Midbrain (tissue), 1 donor: Measurements from ENCODE around the gene DNAH5.
"Not testable (repeated sequence)": the region's sequence is repeated elsewhere in the genome, so short reads cannot be mapped to it uniquely, and the experiment has no call there.

ENCODE experiments used
- DNase-seq: peaks from one replicate; lab custom pipeline; 2025; lab: John Stamatoyannopoulos, UW

The DNAH5 gene

DNA sequence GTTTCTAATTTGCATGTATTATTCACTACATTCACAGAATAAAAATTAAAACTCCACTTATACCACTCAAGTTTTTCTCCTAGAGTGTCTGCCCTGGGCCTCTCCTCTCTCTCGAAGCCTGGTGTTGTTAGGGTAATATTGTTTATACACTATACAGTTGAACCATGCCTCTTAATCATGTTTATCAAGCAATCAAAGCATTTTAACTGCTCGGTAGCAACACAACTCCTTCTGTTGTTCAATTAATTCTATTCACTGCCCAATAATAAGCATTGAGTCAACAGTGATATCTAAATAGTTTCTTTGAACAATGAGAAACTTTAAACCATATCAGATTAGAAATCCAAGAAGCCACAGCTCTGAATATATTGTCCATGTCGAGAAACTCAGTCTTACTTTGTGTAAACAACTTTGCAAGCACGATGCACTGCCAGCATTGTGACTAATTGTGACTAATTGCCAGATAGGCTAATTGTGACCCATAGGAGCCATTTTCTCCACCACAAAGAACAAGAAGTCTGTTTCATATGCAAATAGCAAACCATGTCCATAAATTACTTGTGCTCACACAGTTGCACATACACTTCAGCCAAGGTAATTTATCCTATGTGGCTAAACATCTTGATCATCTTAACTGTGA is at the start of gene DNAH5:
TSS of gene DNAH5 (minus strand) at position 129 of the 640 bp plus-strand sequence. CDS start 250 bp downstream, outside the sequence.
- DNase-seq, result no peak

DNA sequence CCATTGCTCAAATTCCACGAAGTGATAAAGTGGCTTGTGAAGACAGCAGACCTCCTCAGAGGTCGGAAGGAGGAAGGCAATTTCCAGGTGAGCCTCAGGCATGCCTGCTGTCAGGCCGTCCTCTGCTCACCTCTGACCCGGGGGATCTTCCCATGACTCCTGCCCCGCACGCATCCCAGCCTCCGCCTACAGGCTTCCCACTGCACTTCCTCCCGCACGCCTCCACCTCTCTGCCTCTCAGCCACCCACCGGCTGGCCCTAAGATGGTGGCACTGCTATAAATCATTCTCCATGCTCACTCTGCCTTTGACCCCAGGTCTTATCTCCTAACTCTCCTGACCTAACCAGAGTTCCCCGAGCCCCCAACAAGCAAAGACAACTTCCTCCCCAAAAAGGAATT is 49.4 kb upstream of the DNAH5 start:
- no peak for DNase-seq

DNA sequence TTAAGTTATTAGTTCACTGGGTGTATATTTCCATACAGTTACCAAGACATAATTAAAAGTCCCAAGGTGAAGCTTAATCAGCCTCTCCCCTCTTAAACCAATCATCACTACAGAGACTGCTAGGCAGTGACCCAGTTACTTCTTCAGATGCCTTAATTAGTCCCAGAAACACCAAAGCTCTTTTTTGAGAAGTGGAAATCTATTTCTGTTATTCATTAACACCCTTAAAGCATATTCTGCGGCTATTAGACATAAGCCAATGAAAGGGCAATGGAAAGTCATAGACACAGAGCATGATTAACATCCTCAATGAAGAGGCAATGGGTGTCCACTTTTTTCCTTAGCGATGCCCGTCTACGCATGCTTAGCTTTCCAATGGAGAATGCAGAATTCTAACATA is 48.3 kb upstream of the DNAH5 start:
- DNase-seq, result no peak

- no peak for DNase-seq
Measured at GRCh38 chr5:13991365-13991764, 46.9 kb upstream of the DNAH5 start.

- no peak for DNase-seq
Measured at GRCh38 chr5:13990896-13991295, 46.4 kb upstream of the DNAH5 start.

GRCh38 chr5:13989832-13990231 is 45.3 kb upstream of the DNAH5 start:
- DNase-seq, result no peak

GRCh38 chr5:13987843-13988464 is 43.5 kb upstream of the DNAH5 start:
- peak; percentile 14 for DNase-seq

DNA sequence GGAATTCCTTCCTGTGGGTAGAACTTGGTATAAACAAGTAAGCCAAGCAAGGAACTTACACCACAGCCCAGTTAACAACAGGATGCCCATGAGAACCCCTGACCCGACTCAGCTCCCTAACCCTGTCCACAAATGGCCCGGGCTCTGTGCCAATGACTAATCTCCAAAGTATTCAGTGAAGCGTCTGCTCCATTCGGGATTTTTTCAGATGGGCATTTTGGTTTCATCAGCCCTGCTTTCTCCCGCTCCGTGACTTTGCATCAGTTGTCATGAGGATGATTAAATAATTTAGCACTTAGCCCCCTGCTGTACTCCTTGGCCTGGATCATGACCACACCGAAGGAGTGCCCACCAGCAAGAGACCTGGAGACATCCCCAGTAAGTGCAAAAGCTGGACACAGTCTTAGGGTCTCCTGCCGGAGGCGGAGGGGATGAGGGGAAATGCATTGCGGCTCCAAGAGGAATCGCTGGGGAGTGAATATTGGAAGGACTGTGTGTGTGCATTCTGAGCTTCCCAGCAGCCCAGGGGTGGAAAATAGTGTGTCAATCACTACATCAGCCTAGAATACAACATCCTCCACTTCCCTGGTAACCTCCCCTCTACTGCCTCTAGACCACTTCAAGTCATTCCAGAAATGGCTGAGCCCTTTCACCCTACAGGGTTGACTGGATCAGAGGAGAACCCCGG is 41.4 kb upstream of the DNAH5 start:
- no peak for DNase-seq

- DNase-seq, result not testable (repeated sequence)
Measured at GRCh38 chr5:13984888-13985287, 40.4 kb upstream of the DNAH5 start.

GRCh38 chr5:13976867-13977830 is 32.7 kb upstream of the DNAH5 start:
- DNase-seq, result no peak

- no peak for DNase-seq
Measured at GRCh38 chr5:13976223-13976622, 31.7 kb upstream of the DNAH5 start.

GRCh38 chr5:13975246-13975645 is 30.8 kb upstream of the DNAH5 start:
- DNase-seq, result no peak

GRCh38 chr5:13973724-13974123 is 29.2 kb upstream of the DNAH5 start:
- no peak for DNase-seq

GRCh38 chr5:13972029-13972428 is 27.5 kb upstream of the DNAH5 start:
- DNase-seq, result no peak

DNA sequence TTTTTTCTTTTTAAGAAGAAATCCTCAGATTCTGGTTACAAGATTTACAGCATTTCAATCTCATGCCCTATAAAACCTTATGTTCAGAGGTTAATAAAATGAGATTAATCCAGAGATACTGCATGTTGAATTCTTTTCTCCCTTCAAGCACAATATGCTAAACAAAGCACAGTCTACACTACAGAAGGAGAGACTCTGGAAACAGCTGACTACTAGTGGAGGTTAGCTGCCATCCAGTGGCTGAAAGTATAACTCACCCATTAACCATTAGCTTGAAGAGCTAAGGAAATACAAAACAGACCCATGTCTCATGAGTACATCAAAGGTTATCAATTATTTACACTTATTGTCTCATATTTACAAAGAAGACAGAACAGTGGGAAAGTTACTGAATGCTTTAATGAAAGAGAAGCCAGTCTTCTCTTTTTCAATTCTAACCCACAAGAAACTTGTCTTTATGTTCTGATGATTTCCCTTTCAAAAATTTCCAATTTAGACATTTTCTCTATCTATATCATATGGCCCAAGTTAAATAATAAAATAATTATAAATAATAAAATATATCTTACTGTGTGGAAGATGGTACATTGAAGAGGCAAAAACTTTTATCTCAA is 12.7 kb upstream of the DNAH5 start:
- DNase-seq, result peak; percentile 52

DNA sequence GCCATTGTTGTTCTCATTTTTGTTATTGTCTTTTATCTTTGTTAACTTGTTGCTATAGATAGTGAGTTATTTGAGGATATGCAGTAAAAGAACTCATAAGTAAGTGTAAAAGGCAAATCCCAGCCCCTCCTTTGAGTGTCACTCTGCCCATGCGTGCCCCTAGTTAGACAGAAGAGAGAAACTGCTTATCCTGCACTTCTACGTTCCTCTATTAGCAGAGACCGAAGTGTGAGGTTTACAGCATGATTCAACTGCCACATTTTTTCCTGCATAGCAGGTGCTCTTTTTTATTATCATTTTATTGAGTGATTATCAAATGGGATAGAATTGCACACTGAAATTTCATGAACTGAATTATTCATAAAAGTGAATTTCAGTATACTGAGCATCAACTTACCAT is 12.0 kb upstream of the DNAH5 start:
- peak; percentile 5 for DNase-seq

- DNase-seq, result no peak
Measured at GRCh38 chr5:13955896-13956295, 11.4 kb upstream of the DNAH5 start.

DNA sequence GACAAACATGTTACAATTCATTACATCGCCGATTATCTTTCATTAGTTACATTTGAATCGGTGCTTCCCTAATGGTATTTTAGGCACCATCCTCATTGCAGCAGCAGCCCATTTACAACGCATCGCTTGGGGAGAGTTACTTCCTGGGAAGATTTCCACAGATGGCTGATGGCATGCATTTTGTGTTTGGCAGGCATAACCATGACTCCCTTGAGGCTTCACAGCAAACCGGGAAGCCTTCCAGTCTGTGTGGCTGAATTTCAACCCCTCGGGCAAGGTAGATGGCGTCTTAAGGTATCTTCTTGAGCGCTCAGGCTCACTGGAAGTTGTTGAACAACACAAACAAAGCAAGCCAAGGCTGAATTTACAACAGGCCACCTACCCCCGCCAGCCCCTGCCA is 1.6 kb upstream of the DNAH5 start:
- DNase-seq, result no peak

- no peak for DNase-seq
Measured at GRCh38 chr5:13945271-13945670, 783 bp upstream of the DNAH5 start.

- peak; percentile 15 for DNase-seq
Measured at GRCh38 chr5:13943676-13944075, 812 bp downstream of the DNAH5 start.

DNA sequence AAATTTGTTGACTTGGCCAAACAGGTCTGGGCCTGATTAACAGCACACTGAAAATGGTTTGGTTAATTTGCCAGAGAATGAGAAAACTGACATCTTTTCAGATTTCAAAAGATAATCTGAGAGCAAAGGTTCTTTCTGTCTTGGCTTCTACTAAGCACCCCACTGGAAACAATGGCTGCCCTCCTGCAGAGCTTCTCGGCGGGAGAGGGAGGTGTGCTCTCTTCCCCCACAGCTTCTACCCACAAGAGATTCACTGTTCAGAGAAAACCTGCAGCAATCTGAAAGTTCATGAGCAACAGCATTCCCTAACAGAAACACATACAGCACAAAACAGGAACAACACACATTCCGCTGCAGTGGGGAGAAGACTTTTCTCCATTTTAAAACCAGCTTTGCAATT is 3.0 kb downstream of the DNAH5 start:
- DNase-seq, result no peak

GRCh38 chr5:13939638-13940037 is 4.8 kb downstream of the DNAH5 start:
- no peak for DNase-seq
